CD4-positive, alpha-beta memory T cell (primary cell): ENCODE results near the gene NES. TPM values are rescaled to one million over a fixed set of nuclear protein-coding genes. Genes with fewer than 3 reads are reported as not detected.

Source experiments
- CTCF ChIA-PET: fragments of 350-600 bp; sonication (Branson Sonifier 250); formaldehyde crosslinking; loops from one replicate; lab custom pipeline; 2021; ENCODE audit warnings: inconsistent platforms; ENCODE audit not compliant: partially characterized antibody; lab: Charles Lee
- POLR2A ChIA-PET: fragments of 350-600 bp; sonication (Branson Sonifier 250); formaldehyde crosslinking; loops from one replicate; lab custom pipeline; 2021; ENCODE audit not compliant: partially characterized antibody; lab: Charles Lee
- DNase-seq, 5 donors: peaks; one replicate each; pipeline versions ENCODE4 v3.0.0 to v3.0.0-alpha.2; 2020 to 2022; ENCODE audit warnings: mixed read lengths in 1 of 5
- H3K27ac ChIP-seq: one replicate; pipeline ENCODE4 v1.7.0; 2013; ENCODE audit warnings: low read depth, low read length
- H3K27me3 ChIP-seq: 2 replicates; pipeline ENCODE4 v1.7.0; 2013; ENCODE audit warnings: mild to moderate bottlenecking, low read length, moderate library complexity; ENCODE audit not compliant: insufficient read depth
- H3K36me3 ChIP-seq: 2 replicates; pipeline ENCODE4 v1.7.0; 2013; ENCODE audit warnings: mild to moderate bottlenecking, low read length, moderate library complexity; ENCODE audit not compliant: insufficient read depth
- H3K4me1 ChIP-seq: 2 replicates; pipeline ENCODE4 v1.7.0; 2013; ENCODE audit warnings: mild to moderate bottlenecking, low read length, moderate library complexity; ENCODE audit not compliant: insufficient read depth
- H3K4me3 ChIP-seq, 2 donors: one replicate each; pipeline ENCODE4 v1.7.0; 2013; ENCODE audit warnings: low read length in 2 of 2, mild to moderate bottlenecking in 1 of 2
- H3K9me3 ChIP-seq, 2 donors: one replicate each; pipeline ENCODE4 v1.7.0; 2013; ENCODE audit warnings: low read length in 2 of 2, control low read depth in 1 of 2; ENCODE audit not compliant: control insufficient read depth in 1 of 2
- H3K27ac Mint-ChIP-seq, 7 donors: one replicate each; pipeline ENCODE4 v1.8.0; 2020 to 2021; ENCODE audit warnings: mixed read lengths in 7 of 7, mild to moderate bottlenecking in 6 of 7, inconsistent platforms in 3 of 7, moderate library complexity in 3 of 7
- H3K27me3 Mint-ChIP-seq, 2 donors: one replicate each; pipeline ENCODE4 v1.8.0; 2020 to 2021; ENCODE audit warnings: mixed read lengths in 2 of 2
- H3K36me3 Mint-ChIP-seq, 2 donors: one replicate each; pipeline ENCODE4 v1.8.0; 2020 to 2021; ENCODE audit warnings: mixed read lengths in 2 of 2, inconsistent platforms in 1 of 2, mild to moderate bottlenecking in 1 of 2
- H3K4me1 Mint-ChIP-seq, 4 donors: one replicate each; pipeline ENCODE4 v1.8.0; 2020 to 2021; ENCODE audit warnings: mixed read lengths in 4 of 4, mild to moderate bottlenecking in 1 of 4
- H3K4me3 Mint-ChIP-seq, 8 donors: one replicate each; pipeline ENCODE4 v1.8.0; 2020 to 2021; ENCODE audit warnings: mixed read lengths in 8 of 8, mild to moderate bottlenecking in 7 of 8, moderate library complexity in 6 of 8, inconsistent platforms in 3 of 8
- H3K9me3 Mint-ChIP-seq, 8 donors: one replicate each; pipeline ENCODE4 v1.8.0; 2020 to 2021; ENCODE audit warnings: mixed read lengths in 8 of 8, mild to moderate bottlenecking in 5 of 8, inconsistent platforms in 3 of 8, moderate library complexity in 1 of 8
- intact Hi-C: fragments of 100-400 bp; cut with micrococcal nuclease; formaldehyde crosslinking; loops from one replicate; pipeline ENCODE4 v1.15.1; 2023
- polyA plus RNA-seq, 2 donors: library from polyadenylated mRNA; unstranded; fragments of 300-500 nt; fragmentation: Illumina TruSeq; gene quantifications; one replicate each; pipeline ENCODE4 v1.2.3, GENCODE V29; 2021
- total RNA-seq, 2 experiments: library from RNA; stranded (reverse); gene quantifications; one replicate each; pipeline ENCODE4 v1.2.3, GENCODE V29; 2021

Gene NES
- total and polyA plus RNA-seq, 4 experiments from 2014 or later = not detected

DNA sequence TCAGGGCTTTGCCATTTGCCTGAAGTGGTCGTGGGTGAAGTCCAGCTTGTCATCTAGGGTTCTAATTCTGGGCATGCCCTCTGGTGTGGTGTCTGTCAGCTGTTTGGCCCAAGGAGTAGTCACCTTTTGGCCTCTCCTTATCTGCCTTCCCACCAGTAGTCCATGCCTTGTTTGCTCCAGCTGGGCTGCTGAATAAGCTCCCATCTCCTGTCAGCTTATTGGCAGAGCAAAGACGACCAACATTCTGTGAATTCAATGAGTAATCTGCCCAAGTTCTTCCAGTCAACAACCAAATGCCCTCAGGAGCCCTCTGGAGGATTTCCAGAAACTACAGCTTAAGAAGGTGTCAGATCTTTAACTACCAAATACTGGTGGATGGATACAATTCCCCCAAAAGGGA, 28.3 kb downstream of the NES start:
- CTCF ChIA-PET = interaction anchor here (1.0 to 2.5 kb wide), 6 partner anchors 9 to 41 kb away, joined by 3 to 12 read pairs (median 6); no protein-coding TSS in a partner anchor
- no peak overlapping the region for H3K4me3 Mint-ChIP-seq

DNA sequence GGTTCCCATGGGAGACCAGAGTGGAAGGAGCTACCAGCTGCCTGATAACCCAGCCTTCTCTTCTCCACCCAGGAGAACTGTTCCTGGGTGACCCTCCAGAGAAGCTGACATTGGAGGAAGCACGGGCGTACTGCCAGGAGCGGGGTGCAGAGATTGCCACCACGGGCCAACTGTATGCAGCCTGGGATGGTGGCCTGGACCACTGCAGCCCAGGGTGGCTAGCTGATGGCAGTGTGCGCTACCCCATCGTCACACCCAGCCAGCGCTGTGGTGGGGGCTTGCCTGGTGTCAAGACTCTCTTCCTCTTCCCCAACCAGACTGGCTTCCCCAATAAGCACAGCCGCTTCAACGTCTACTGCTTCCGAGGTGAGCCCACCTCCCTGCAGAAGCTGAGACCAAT, 28.7 kb downstream of the NES start:
- H3K27ac Mint-ChIP-seq = no peak overlapping the region
- no peak for DNase-seq

More for the DNA sequence above, 28.3 kb downstream of the NES start:
- Mint-ChIP-seq H3K36me3 (no peaks in the 10 kb centered on the region), H3K27ac (no peak overlapping the region), H3K27me3 (peaks cover 55 to 61% of the 10 kb centered on the region in 2 donors), H3K9me3 (peaks cover 0 to 2% (median 0%) of the 10 kb centered on the region in 8 donors), H3K4me1 (peaks cover 0 to 6% (median 0%) of the 10 kb centered on the region in 4 donors)
- peaks cover 7% of the 10 kb centered on the region for H3K27me3 ChIP-seq
- no peaks in the 10 kb centered on the region for H3K36me3 ChIP-seq
- H3K4me1 ChIP-seq = peaks cover 2% of the 10 kb centered on the region
- POLR2A ChIA-PET = no interaction called here
- H3K9me3 ChIP-seq = no peaks in the 10 kb centered on the region
- no peak overlapping the region for H3K27ac ChIP-seq
- DNase-seq = no peak
- intact Hi-C loops = no loop called here
- H3K4me3 ChIP-seq = no peak overlapping the region

DNA sequence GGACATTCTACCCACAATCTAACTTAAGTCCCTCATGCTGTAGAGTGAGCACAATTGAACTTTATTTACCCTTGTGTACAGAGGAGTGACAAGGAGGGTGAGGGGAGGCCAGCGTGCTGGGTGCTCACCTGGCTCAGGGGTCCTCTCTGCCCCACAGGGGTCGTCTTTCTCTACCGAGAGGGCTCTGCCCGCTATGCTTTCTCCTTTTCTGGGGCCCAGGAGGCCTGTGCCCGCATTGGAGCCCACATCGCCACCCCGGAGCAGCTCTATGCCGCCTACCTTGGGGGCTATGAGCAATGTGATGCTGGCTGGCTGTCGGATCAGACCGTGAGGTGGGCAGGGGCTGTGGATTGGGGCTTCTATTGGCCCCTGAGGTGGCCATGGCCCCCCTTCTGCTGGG, 29.9 kb downstream of the NES start:
- no peak overlapping the region for H3K4me3 ChIP-seq
- no peak for DNase-seq
- ChIA-PET CTCF (no interaction called here), POLR2A (no interaction called here)
- H3K4me1 ChIP-seq = peaks cover 18% of the 10 kb centered on the region
- Mint-ChIP-seq H3K27ac (no peak overlapping the region), H3K4me1 (peaks cover 7 to 22% (median 13%) of the 10 kb centered on the region in 4 donors), H3K27me3 (peaks cover 56 to 61% of the 10 kb centered on the region in 2 donors), H3K4me3 (no peak overlapping the region), H3K36me3 (no peaks in the 10 kb centered on the region), H3K9me3 (no peaks in the 10 kb centered on the region)
- H3K9me3 ChIP-seq = no peaks in the 10 kb centered on the region
- peaks cover 23% of the 10 kb centered on the region for H3K27me3 ChIP-seq
- intact Hi-C loops = no loop called here
- no peak overlapping the region for H3K27ac ChIP-seq
- no peaks in the 10 kb centered on the region for H3K36me3 ChIP-seq

More for the DNA sequence above, 28.7 kb downstream of the NES start:
- H3K36me3 Mint-ChIP-seq = no peaks in the 10 kb centered on the region
- Histone ChIP-seq H3K36me3 (no peaks in the 10 kb centered on the region), H3K4me1 (peaks cover 6% of the 10 kb centered on the region), H3K9me3 (no peaks in the 10 kb centered on the region), H3K27me3 (peaks cover 12% of the 10 kb centered on the region), H3K4me3 (no peak overlapping the region), H3K27ac (no peak overlapping the region)
- intact Hi-C loops = no loop called here
- H3K9me3 Mint-ChIP-seq = peaks cover 0 to 2% (median 0%) of the 10 kb centered on the region in 8 donors
- H3K4me1 Mint-ChIP-seq = peaks cover 3 to 11% (median 3%) of the 10 kb centered on the region in 4 donors
- CTCF ChIA-PET = interaction anchor here (1.0 to 2.5 kb wide), 6 partner anchors 9 to 40 kb away, joined by 3 to 12 read pairs (median 6); no protein-coding TSS in a partner anchor
- no peak overlapping the region for H3K4me3 Mint-ChIP-seq
- POLR2A ChIA-PET = no interaction called here
- peaks cover 54 to 59% of the 10 kb centered on the region in 2 donors for H3K27me3 Mint-ChIP-seq

DNA sequence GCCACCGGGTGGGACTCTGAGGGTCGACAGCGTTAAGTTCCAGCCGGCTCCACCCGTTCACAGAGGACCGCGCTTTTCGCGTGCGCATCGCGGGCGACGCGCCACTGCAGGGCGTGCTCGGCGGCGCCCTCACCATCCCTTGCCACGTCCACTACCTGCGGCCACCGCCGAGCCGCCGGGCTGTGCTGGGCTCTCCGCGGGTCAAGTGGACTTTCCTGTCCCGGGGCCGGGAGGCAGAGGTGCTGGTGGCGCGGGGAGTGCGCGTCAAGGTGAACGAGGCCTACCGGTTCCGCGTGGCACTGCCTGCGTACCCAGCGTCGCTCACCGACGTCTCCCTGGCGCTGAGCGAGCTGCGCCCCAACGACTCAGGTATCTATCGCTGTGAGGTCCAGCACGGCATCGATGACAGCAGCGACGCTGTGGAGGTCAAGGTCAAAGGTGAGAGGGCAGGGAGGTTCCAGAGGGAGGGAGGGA, 30.4 kb downstream of the NES start:
- Mint-ChIP-seq H3K4me3 (no peak overlapping the region), H3K36me3 (no peaks in the 10 kb centered on the region), H3K9me3 (no peaks in the 10 kb centered on the region), H3K27ac (no peak overlapping the region), H3K27me3 (peaks cover 53 to 58% of the 10 kb centered on the region in 2 donors), H3K4me1 (peaks cover 7 to 24% (median 14%) of the 10 kb centered on the region in 4 donors)
- H3K4me1 ChIP-seq = peaks cover 23% of the 10 kb centered on the region
- peaks cover 25% of the 10 kb centered on the region for H3K27me3 ChIP-seq
- H3K4me3 ChIP-seq = no peak overlapping the region
- CTCF ChIA-PET = interaction anchor here (1.1 to 3.3 kb wide), 2 partner anchors 21 to 59 kb away, joined by 3 to 23 read pairs; partner anchors contain the start of gene CRABP2
- intact Hi-C loops = no loop called here
- no peaks in the 10 kb centered on the region for H3K9me3 ChIP-seq
- H3K27ac ChIP-seq = no peak overlapping the region
- no peaks in the 10 kb centered on the region for H3K36me3 ChIP-seq
- POLR2A ChIA-PET = no interaction called here
- DNase-seq = no peak

DNA sequence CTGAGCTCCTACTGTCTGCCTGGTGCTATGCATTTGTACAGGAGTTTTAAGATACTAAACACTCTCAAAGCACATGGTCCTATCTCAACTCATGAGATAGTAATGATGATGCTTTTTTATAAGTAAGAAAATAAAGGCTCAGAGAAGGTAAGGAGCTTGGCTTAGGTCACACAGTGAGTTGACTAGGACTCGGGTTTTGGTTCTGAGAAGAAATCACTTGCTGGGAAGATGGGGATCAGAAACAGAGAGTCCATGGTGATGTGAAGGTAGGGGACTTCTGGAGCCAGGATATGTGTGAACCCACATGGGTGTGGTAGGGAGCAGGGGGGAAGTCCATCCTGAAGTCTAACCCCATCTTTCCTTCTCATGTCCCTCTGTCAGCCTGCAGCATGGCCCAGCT, 31.5 kb downstream of the NES start:
- Histone ChIP-seq H3K9me3 (no peaks in the 10 kb centered on the region), H3K4me3 (no peak overlapping the region), H3K27ac (no peak overlapping the region), H3K36me3 (no peaks in the 10 kb centered on the region), H3K27me3 (peaks cover 36% of the 10 kb centered on the region), H3K4me1 (peaks cover 32% of the 10 kb centered on the region)
- POLR2A ChIA-PET = no interaction called here
- intact Hi-C loops = no loop called here
- CTCF ChIA-PET = interaction anchor here (1.0 to 3.3 kb wide), 5 partner anchors 9 to 60 kb away, joined by 3 to 23 read pairs (median 4); partner anchors contain the start of gene CRABP2
- Mint-ChIP-seq H3K9me3 (peaks cover 0 to 1% (median 0%) of the 10 kb centered on the region in 8 donors), H3K27me3 (peaks cover 63 to 68% of the 10 kb centered on the region in 2 donors), H3K4me3 (no peak overlapping the region), H3K36me3 (no peaks in the 10 kb centered on the region), H3K27ac (no peak overlapping the region), H3K4me1 (peaks cover 12 to 35% (median 21%) of the 10 kb centered on the region in 4 donors)
- DNase-seq = no peak

DNA sequence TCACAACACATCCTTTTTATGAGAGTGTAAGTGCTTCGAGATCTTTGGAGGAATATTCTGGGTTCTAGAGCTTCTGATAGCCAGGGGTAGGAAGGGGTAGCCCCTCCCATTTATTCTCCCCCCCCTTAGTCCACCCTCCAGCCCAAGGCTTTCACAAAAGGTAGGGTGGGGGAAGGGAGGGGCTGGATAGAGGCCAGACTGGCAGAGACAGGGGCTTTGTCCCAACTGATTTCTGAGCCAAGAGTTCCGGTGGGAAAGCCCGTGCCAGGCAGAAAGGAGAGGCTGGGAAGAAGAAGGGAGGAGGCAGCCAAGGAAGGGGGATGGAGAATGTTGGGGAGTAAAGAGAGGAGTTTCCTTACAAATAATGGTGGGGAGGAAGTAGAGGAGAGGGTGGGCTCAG, 32.2 kb downstream of the NES start:
- peaks cover 64 to 70% of the 10 kb centered on the region in 2 donors for H3K27me3 Mint-ChIP-seq
- DNase-seq = no peak
- peaks cover 42% of the 10 kb centered on the region for H3K27me3 ChIP-seq
- intact Hi-C loops = no loop called here
- no peak overlapping the region for H3K4me3 Mint-ChIP-seq
- no peaks in the 10 kb centered on the region for H3K36me3 Mint-ChIP-seq
- H3K4me3 ChIP-seq = no peak overlapping the region
- H3K27ac Mint-ChIP-seq = no peak overlapping the region
- peaks cover 32% of the 10 kb centered on the region for H3K4me1 ChIP-seq
- no peak overlapping the region for H3K27ac ChIP-seq
- ChIA-PET POLR2A (no interaction called here), CTCF (interaction anchor here (1.0 to 3.3 kb wide), 4 partner anchors 10 to 33 kb away, joined by 4 to 23 read pairs (median 4); no protein-coding TSS in a partner anchor)
- peaks cover 0 to 2% (median 0%) of the 10 kb centered on the region in 8 donors for H3K9me3 Mint-ChIP-seq
- no peaks in the 10 kb centered on the region for H3K36me3 ChIP-seq
- no peaks in the 10 kb centered on the region for H3K9me3 ChIP-seq
- peaks cover 12 to 35% (median 22%) of the 10 kb centered on the region in 4 donors for H3K4me1 Mint-ChIP-seq

DNA sequence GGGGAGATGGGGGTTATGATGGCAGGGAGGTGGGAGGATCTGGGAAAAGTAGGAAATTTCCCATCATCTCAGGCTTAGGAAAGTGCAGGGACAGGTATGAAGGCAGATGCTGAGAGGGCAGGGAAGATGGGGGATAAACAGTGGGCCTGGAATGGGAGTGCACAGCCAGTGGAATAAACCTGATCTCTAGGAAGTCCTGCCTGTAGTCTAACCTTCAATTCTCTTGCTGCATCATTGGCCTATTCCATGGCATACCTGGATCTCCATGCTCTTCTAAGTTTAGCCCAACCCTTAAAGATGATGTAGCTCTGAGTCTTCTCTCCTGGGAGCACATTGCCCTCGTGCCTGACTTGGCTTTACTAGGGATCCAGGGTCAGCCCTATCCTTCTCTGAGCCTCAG, 32.6 kb downstream of the NES start:
- Mint-ChIP-seq H3K4me3 (no peak overlapping the region), H3K27me3 (peaks cover 65 to 72% of the 10 kb centered on the region in 2 donors), H3K36me3 (no peaks in the 10 kb centered on the region), H3K27ac (no peak overlapping the region), H3K4me1 (peaks cover 12 to 35% (median 22%) of the 10 kb centered on the region in 4 donors), H3K9me3 (peaks cover 0 to 3% (median 0%) of the 10 kb centered on the region in 8 donors)
- Histone ChIP-seq H3K9me3 (no peaks in the 10 kb centered on the region), H3K36me3 (no peaks in the 10 kb centered on the region), H3K4me1 (peaks cover 32% of the 10 kb centered on the region), H3K4me3 (no peak overlapping the region), H3K27ac (no peak overlapping the region), H3K27me3 (peaks cover 46% of the 10 kb centered on the region)
- no peak for DNase-seq
- CTCF ChIA-PET = interaction anchor here (1.3 to 3.3 kb wide), 2 partner anchors 10 to 19 kb away, joined by 4 to 23 read pairs; no protein-coding TSS in a partner anchor
- POLR2A ChIA-PET = no interaction called here
- intact Hi-C loops = no loop called here
